ENCODE data around the gene SMURF2. TPM values are rescaled to one million over a fixed set of nuclear protein-coding genes. Genes with fewer than 3 reads are reported as not detected.

Gene SMURF2
- total and polyA plus RNA-seq, 9 of the 15 experiments (the other 6 are each of a cell fraction or from before 2014, with no cell fraction given): 3.8 to 22.0 (median 14.8) TPM

- 0 out of 2 replicates have a peak, but pooled peaks have one; percentile 5 for TF ChIP-seq ZBTB49 (CRISPR knock-in tag; IDR thresholded peaks at IDR 0.05; ENCODE audit: borderline replicate concordance)
- TF ChIP-seq PRPF4 (IDR thresholded peaks at IDR 0.05; ENCODE audit: insufficient read depth, low read depth, low read length, poor library complexity, severe bottlenecking): no peak
- no peak for TF ChIP-seq ZNF212 (CRISPR knock-in tag; IDR thresholded peaks at IDR 0.05)
- no peak for TF ChIP-seq NFE2 (IDR thresholded peaks at IDR 0.05; ENCODE audit: low read depth)
- no peak for TF ChIP-seq ASH1L (IDR thresholded peaks at IDR 0.05; ENCODE audit: borderline replicate concordance, low read depth, partially characterized antibody)
- no peak for TF ChIP-seq ZNF140 (CRISPR knock-in tag; IDR thresholded peaks at IDR 0.05)
- TF ChIP-seq, protein P1, sequence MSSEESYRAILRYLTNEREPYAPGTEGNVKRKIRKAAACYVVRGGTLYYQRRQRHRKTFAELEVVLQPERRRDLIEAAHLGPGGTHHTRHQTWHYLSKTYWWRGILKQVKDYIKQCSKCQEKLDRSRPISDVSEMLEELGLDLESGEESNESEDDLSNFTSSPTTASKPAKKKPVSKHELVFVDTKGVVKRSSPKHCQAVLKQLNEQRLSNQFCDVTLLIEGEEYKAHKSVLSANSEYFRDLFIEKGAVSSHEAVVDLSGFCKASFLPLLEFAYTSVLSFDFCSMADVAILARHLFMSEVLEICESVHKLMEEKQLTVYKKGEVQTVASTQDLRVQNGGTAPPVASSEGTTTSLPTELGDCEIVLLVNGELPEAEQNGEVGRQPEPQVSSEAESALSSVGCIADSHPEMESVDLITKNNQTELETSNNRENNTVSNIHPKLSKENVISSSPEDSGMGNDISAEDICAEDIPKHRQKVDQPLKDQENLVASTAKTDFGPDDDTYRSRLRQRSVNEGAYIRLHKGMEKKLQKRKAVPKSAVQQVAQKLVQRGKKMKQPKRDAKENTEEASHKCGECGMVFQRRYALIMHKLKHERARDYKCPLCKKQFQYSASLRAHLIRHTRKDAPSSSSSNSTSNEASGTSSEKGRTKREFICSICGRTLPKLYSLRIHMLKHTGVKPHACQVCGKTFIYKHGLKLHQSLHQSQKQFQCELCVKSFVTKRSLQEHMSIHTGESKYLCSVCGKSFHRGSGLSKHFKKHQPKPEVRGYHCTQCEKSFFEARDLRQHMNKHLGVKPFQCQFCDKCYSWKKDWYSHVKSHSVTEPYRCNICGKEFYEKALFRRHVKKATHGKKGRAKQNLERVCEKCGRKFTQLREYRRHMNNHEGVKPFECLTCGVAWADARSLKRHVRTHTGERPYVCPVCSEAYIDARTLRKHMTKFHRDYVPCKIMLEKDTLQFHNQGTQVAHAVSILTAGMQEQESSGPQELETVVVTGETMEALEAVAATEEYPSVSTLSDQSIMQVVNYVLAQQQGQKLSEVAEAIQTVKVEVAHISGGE (CRISPR knock-in tag; IDR thresholded peaks at IDR 0.05): peak; percentile 83 to 96 (median 95)
- peak; percentile 86 for TF ChIP-seq PHF8 (IDR thresholded peaks at IDR 0.05; ENCODE audit: borderline replicate concordance, low read length)
- 0 out of 4 replicates have a peak, but pooled peaks of 1 of the 2 experiments have one; percentile 67 for TF ChIP-seq FOXA3 (CRISPR knock-in tag; conservative IDR thresholded peaks at IDR 0.05 in 1 of 2, IDR thresholded peaks at IDR 0.05 in 1 of 2)
- TF ChIP-seq GTF2F1 (IDR thresholded peaks at IDR 0.05; ENCODE audit: low read depth, low read length): 0 out of 2 replicates have a peak, but pooled peaks have one; percentile 28
- peak; percentile 64 for TF ChIP-seq CTCFL (IDR thresholded peaks at IDR 0.05; ENCODE audit: borderline replicate concordance, insufficient read depth, low read depth, low read length, poor library complexity, severe bottlenecking)
- TF ChIP-seq PHTF2 (CRISPR knock-in tag; IDR thresholded peaks at IDR 0.05): peak; percentile 76; the same call in 1 of the 2 replicates
- TF ChIP-seq CBX1 (IDR thresholded peaks at IDR 0.05; ENCODE audit: low read depth): no peak
- peak; percentile 73 for TF ChIP-seq HDAC3 (IDR thresholded peaks at IDR 0.05; ENCODE audit: borderline replicate concordance, partially characterized antibody)
- TF ChIP-seq IFI16 (CRISPR knock-in tag; IDR thresholded peaks at IDR 0.05): no peak
These were observed 165.1 kb downstream of the SMURF2 start, which contains the start of gene POLG2 (continued) for GRCh38 chr17:64496786-64497564.

All from K562 (cell line).